22Rv1 (cell line): Measurements from ENCODE around the gene ZNF784.
A peak's percentile ranks its signal among the peaks of the same experiment; 100 is the strongest.
"Not testable (repeated sequence)": the region's sequence is repeated elsewhere in the genome, so short reads cannot be mapped to it uniquely, and the experiment has no call there.

Experiments used
- H3K27ac ChIP-seq: fragments of 450-650 bp; 2 replicates; pipeline ENCODE4 v1.5.1; 2017
- ZFX ChIP-seq: fragments of 450-650 bp; IDR thresholded peaks from 2 replicates; pipeline ENCODE4 v1.6.1; 2017; ENCODE audit warnings: antibody characterized with exemption, borderline replicate concordance
- TF ChIP-seq, protein P1 (sequence below): fragments of 450-650 bp; IDR thresholded peaks from 2 replicates; pipeline ENCODE4 v1.5.1; 2017; ENCODE audit warnings: mild to moderate bottlenecking

ZNF784 gene

DNA sequence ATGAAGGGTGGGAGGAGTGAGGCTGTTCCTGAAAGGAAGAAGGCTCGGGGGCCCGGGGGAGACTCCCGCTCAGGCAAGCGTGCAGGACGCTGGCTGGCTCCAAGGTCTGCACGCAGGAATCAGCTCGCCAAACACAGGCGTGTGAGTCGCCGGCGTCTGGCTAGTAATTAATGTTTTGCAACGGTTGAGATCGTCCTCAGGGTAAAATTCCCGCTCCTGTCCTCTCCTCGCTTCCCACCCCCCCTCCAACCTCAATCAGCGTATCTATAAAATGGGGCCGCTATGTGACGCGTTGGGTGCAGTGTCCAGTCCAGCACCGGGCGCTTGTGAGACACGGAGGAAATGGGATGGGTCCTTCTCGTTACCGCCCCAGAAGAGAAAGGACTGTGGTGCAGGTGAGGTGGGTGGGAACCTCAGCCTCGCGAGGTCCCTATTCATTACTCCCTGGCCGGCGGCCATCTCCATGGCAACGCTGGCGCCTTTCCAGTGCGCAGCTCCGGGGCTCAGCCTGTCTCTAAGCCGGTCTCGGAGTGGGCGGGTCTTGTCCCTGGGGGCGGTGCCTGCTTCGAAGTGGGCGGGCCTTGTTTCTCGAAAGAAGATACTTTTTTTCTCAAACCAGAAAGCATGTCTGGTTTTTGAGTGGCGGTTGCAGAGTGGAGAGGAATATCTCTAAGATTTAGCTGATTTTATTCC lies 37.2 kb downstream of the ZNF784 start:
- TF ChIP-seq, protein P1, sequence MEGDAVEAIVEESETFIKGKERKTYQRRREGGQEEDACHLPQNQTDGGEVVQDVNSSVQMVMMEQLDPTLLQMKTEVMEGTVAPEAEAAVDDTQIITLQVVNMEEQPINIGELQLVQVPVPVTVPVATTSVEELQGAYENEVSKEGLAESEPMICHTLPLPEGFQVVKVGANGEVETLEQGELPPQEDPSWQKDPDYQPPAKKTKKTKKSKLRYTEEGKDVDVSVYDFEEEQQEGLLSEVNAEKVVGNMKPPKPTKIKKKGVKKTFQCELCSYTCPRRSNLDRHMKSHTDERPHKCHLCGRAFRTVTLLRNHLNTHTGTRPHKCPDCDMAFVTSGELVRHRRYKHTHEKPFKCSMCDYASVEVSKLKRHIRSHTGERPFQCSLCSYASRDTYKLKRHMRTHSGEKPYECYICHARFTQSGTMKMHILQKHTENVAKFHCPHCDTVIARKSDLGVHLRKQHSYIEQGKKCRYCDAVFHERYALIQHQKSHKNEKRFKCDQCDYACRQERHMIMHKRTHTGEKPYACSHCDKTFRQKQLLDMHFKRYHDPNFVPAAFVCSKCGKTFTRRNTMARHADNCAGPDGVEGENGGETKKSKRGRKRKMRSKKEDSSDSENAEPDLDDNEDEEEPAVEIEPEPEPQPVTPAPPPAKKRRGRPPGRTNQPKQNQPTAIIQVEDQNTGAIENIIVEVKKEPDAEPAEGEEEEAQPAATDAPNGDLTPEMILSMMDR = no peak
- TF ChIP-seq ZFX = no peak
- H3K27ac ChIP-seq = peak overlapping the region; percentile 70

DNA sequence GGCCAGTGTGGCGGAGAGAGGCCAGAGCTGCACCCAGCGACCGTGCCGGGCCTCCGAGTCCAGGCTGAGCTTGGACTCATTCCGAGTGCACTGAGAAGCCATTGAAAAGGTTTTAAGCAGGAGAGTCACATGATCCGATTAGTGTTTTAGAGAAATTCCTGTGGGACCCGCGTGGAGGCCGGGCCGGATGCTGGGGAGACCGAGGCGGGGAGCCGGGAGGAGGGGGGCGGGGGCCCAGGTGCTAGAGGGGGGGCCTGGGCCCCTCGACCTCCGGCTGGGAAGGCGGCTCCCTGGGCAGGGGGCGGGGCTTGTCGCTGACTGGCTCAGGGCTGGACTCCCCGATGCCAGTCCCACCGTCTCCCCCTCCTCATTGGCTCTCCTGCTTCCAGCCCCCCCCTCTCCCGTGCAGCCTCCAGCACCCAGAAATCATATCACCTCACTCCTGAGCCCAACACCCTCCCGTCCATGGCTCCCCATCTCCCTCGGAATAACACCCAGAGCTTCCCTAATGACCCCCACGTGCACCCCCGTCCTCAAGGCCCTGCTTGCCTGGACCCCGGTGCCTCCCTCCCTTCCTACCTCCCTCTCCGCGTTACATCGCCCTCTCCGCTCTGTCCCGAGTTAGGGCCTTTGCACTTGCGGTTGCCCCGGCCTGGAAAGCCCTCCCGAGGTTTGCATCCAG lies 38.6 kb downstream of the ZNF784 start:
- H3K27ac ChIP-seq = no peak overlapping the region; the same call in 1 of the 2 replicates
- TF ChIP-seq, protein P1 = no peak
- TF ChIP-seq ZFX = no peak

DNA sequence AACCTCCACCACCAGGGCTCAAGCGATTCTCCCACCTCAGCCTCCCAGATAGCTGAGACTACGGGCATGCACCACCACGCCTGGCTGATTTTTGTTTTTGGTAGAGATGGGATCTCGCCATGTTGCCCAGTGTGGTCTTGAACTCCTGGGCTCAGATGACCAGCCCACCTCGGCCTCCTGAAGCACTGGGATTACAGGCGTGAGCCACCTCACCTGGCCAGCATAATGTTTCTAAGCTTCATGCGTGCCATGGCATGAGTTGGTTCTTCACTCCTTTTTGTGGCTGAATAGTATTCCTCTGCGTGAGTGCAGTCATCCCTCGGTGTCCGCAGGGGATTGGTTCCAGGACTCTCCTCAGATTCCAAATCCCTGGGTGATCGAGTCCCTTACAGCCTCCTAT lies 39.5 kb downstream of the ZNF784 start:
- H3K27ac ChIP-seq = no peak overlapping the region

DNA sequence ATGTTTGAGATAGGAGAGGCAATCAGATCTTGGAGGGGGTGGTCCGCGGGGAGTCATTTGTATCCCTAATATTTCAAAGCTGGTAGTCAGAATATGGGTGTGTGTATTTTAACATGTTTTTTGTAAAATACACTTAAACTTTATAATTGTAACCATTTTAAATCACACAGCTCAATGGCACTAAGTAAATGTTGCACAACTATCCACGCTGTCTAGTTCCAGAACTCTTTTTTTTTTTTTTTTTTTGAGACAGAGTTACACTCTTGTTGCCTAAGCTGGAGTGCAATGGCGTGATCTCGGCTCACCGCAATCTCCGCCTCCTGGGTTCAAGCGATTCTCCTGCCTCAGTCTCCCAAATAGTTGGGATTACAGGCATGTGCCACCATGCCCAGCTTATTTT lies 40.5 kb downstream of the ZNF784 start:
- not testable (repeated sequence) for H3K27ac ChIP-seq

More for the DNA sequence above, 39.5 kb downstream of the ZNF784 start:
- TF ChIP-seq, protein P1 = no peak
- no peak for TF ChIP-seq ZFX

DNA sequence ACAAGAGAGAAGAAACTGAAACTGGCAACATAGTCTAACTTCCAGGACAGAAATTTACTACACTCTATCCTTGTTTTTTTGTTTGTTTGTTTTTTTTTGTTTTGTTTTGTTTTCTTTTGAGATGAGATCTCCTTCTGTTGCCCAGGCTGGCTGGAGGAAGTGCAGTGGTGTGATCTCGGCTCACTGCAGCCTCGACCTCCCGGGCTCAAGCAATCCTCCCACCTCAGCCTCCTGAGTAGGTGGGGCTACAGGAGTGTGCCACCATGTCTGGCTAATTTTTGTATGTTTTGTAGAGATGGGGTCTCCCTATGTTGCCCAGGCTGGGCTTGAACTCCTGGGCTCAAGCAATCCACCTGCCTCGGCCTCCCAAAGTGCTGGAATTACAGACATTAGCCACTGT lies 42.1 kb downstream of the ZNF784 start:
- peak overlapping the region; percentile 92 for H3K27ac ChIP-seq

DNA sequence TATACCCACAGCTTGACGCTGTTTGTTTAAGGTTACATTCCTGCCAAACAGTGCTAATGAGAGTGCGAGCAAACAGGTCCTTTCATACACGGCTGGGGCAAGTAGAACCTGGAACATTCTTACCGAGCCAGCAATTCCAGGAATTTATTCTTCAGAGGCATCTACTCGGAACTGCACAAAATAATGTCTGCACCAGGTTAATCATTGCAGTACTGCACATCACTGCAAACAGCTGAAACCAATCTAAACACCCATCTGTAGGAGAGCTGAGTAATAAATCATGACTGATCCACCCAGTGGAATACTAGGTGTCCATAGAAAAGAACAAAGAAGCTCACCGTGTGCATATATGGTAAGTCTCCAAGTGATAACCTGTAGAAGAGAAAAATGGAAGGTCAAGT lies 42.5 kb downstream of the ZNF784 start:
- H3K27ac ChIP-seq = peak overlapping the region; percentile 92
- TF ChIP-seq, protein P1 = no peak
- TF ChIP-seq ZFX = no peak

DNA sequence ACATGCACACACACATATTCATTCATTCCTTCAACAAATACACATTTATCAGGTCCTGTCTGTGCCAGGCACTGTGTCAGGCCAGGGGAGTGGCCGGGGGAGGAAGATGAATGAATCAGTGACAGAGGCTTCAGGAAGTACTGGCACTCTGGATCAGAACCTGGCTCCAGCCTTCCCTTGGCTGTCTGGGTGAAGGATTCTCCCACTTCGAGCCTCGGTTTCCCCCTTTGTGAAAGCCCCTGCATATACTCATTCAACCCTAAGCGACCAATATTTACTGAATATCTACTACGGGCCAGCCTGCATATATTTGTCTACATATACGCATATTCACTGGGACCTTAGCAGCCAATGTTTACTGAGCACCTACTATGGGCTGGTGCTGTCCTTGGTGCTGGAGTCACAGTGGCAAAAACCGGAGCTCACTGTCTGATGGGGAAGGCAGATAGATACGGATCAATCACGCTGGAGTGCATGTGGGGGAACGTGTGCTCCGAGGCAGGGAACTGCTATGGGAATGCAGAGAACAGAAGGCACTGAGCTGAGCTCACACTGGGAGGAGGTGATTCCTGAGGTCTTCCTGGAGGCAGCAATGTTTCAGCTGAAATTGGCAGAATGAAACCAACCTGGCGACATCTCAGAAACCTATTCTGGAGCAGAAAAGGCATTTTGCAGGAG lies 43.1 kb downstream of the ZNF784 start:
- TF ChIP-seq, protein P1 = no peak
- TF ChIP-seq ZFX = no peak
- peak overlapping the region; percentile 92 for H3K27ac ChIP-seq

DNA sequence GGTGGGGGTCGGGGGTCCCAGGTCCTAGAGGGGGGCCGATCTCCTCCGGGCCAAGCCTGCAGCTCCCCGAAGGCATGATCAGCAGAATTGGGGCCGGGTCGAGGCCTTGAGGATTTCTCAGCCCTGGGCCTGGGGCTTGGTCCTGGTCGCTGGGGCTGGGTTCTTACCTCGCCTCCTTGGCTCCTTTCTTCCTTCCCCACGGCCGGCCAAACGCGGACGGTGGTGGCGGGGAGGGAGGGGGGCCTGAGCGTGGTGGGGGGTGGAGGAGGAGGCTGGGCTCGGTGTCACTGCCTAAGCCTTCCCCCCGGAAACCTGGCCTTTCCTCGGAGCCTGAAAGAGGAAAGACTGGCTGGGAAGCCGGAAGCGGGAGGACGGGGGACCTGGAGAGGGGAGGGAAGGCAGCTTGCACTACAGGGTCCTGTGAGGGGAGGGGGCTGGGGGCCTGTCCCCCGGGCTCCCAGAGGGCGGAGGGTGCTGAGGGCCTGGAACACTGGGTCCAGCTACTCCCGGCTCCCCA lies 43.7 kb downstream of the ZNF784 start, which contains the start of gene ZNF579:
ZNF579 (minus strand) TSS at position 221 of the 517 bp plus-strand sequence. CDS start 1,209 bp downstream, outside the sequence.
- no peak for TF ChIP-seq ZFX
- TF ChIP-seq, protein P1 = no peak
- H3K27ac ChIP-seq = peak within 1 kb of the TSS; percentile 92
